Endothelial cell of umbilical vein (primary cell): Measurements from ENCODE around the gene CBX4. TPM values are rescaled to one million over a fixed set of nuclear protein-coding genes. Genes with fewer than 3 reads are reported as not detected.

Source experiments
- BruUV-seq: library from RNA; stranded (reverse); fragments of 400-500 nt; replicated peaks from 2 replicates; lab custom pipeline; 2021; lab: Mats Ljungman, UMichigan
- CTCF ChIA-PET: fragments of 300-600, 350-600 bp; sonication (Branson Sonifier 250); formaldehyde crosslinking; loops from one replicate; lab custom pipeline; 2021; ENCODE audit warnings: antibody characterized with exemption, inconsistent platforms; lab: Charles Lee
- POLR2A ChIA-PET: fragments of 300-600, 350-600 bp; sonication (Branson Sonifier 250); formaldehyde crosslinking; loops from one replicate; lab custom pipeline; 2021; ENCODE audit warnings: antibody characterized with exemption, inconsistent platforms; lab: Charles Lee
- DNase-seq: peaks from one replicate; pipeline ENCODE4 v3.0.0-alpha.2; 2011; ENCODE audit warnings: low read depth, low spot score
- FAIRE-seq: peaks from 2 replicates; lab custom pipeline; 2011; peaks lifted over from hg19 to GRCh38; lab: Jason Lieb, UNC
- H2AFZ ChIP-seq: 2 replicates; pipeline ENCODE4 v1.6.0; 2012; ENCODE audit warnings: low read depth, low read length, control low read depth, inconsistent platforms
- H3K27ac ChIP-seq: 2 replicates; pipeline ENCODE4 v1.5.1; 2011; ENCODE audit warnings: low read depth, mild to moderate bottlenecking, control low read depth, low read length, moderate library complexity; ENCODE audit not compliant: insufficient read depth
- H3K27me3 ChIP-seq, 2 experiments: 2 replicates each; pipeline versions ENCODE4 v1.6.0 to v1.6.1; 2011; ENCODE audit warnings: low read length in 2 of 2, mixed read lengths in 1 of 2; ENCODE audit not compliant: control insufficient read depth in 2 of 2, insufficient read depth in 2 of 2
- H3K36me3 ChIP-seq, 2 experiments: 2 replicates in 1 of 2; 3 replicates in 1 of 2; pipeline ENCODE4 v1.5.1; 2011; ENCODE audit warnings: low read length in 2 of 2, mild to moderate bottlenecking in 1 of 2, moderate library complexity in 1 of 2; ENCODE audit not compliant: control insufficient read depth in 2 of 2, insufficient read depth in 2 of 2; ENCODE audit errors: extremely low read depth in 1 of 2
- H3K4me1 ChIP-seq: 3 replicates; pipeline ENCODE4 v1.5.1; 2011; ENCODE audit warnings: mild to moderate bottlenecking, low read length; ENCODE audit not compliant: control insufficient read depth, insufficient read depth; ENCODE audit errors: extremely low read depth
- H3K4me2 ChIP-seq: 2 replicates; pipeline ENCODE4 v1.6.1; 2011; ENCODE audit warnings: low read length, control low read depth, mixed read lengths; ENCODE audit not compliant: insufficient read depth
- H3K4me3 ChIP-seq, 3 experiments: fragments of 200-600 bp in 1 of 3; sonication (generic), shearing (Covaris generic) in 1 of 3; replicated peaks in 1 of 3; 2 replicates each; pipeline ENCODE4 v1.5.1; 2011 to 2016; ENCODE audit warnings: control low read depth in 3 of 3, low read length in 3 of 3, mild to moderate bottlenecking in 2 of 3, inconsistent platforms in 1 of 3, low read depth in 1 of 3, moderate library complexity in 1 of 3; ENCODE audit not compliant: insufficient read depth in 1 of 3
- H3K79me2 ChIP-seq: 2 replicates; pipeline ENCODE4 v1.6.0; 2012; ENCODE audit warnings: low read length, inconsistent platforms; ENCODE audit not compliant: control insufficient read depth, insufficient read depth
- H3K9ac ChIP-seq: replicated peaks from 2 replicates; pipeline ENCODE3; 2011; ENCODE audit warnings: low read length, control low read depth; ENCODE audit not compliant: insufficient read depth; ENCODE audit errors: extremely low read depth
- H3K9me1 ChIP-seq: replicated peaks from 3 replicates; pipeline ENCODE4 v1.6.0; 2011; ENCODE audit warnings: mild to moderate bottlenecking, low read length; ENCODE audit not compliant: control insufficient read depth, insufficient read depth; ENCODE audit errors: extremely low read depth
- H3K9me3 ChIP-seq: replicated peaks from 2 replicates; pipeline ENCODE4 v1.5.1; 2012; ENCODE audit warnings: low read length, inconsistent platforms; ENCODE audit not compliant: control insufficient read depth, insufficient read depth
- H4K20me1 ChIP-seq: replicated peaks from 2 replicates; pipeline ENCODE3; 2011; ENCODE audit warnings: mild to moderate bottlenecking, low read length; ENCODE audit not compliant: control insufficient read depth, insufficient read depth; ENCODE audit errors: extremely low read depth
- EZH2 ChIP-seq: IDR thresholded peaks from 2 replicates; pipeline ENCODE4 v1.6.1; 2012; ENCODE audit warnings: borderline replicate concordance, low read depth, mild to moderate bottlenecking, moderate library complexity, low read length, inconsistent platforms; ENCODE audit not compliant: severe bottlenecking
- FOS ChIP-seq: IDR thresholded peaks from 2 replicates; pipeline ENCODE4 v1.6.1; 2011; ENCODE audit warnings: mild to moderate bottlenecking, low read length, moderate library complexity, borderline replicate concordance; ENCODE audit not compliant: insufficient read depth
- GATA2 ChIP-seq: IDR thresholded peaks from 2 replicates; pipeline ENCODE4 v1.7.0; 2011; ENCODE audit warnings: low read depth, mild to moderate bottlenecking, moderate library complexity, mixed read lengths, low read length; ENCODE audit not compliant: insufficient read length, insufficient read depth
- JUN ChIP-seq: IDR thresholded peaks from 2 replicates; pipeline ENCODE4 v1.6.1; 2011; ENCODE audit warnings: borderline replicate concordance, low read depth; ENCODE audit not compliant: insufficient read length, insufficient read depth
- MAX ChIP-seq: IDR thresholded peaks from 2 replicates; pipeline ENCODE4 v1.6.1; 2011; ENCODE audit not compliant: insufficient read depth, insufficient read length
- MYC ChIP-seq: IDR thresholded peaks from one replicate; pipeline ENCODE4 v1.6.1; 2011; ENCODE audit warnings: mild to moderate bottlenecking, low read depth, low read length
- POLR2A ChIP-seq: IDR thresholded peaks from 2 replicates; pipeline ENCODE4 v1.6.1; 2012; ENCODE audit warnings: low read depth, mild to moderate bottlenecking, control low read depth, low read length
- POLR2AphosphoS5 ChIP-seq: IDR thresholded peaks from 2 replicates; pipeline ENCODE4 v1.6.1; 2012; ENCODE audit warnings: low read depth, mild to moderate bottlenecking, control low read depth, low read length, moderate library complexity; ENCODE audit not compliant: insufficient read depth
- dilution Hi-C: fragments of 300-500 bp; cut with MboI; formaldehyde crosslinking; loops from one replicate; pipeline ENCODE4 v1.15.0; 2019; ENCODE audit warnings: low sequenced_read_pairs; ENCODE audit not compliant: extremely low pct_ligation_motif_present
- intact Hi-C: fragments of 100-400 bp; cut with micrococcal nuclease; formaldehyde crosslinking; loops from one replicate; pipeline ENCODE4 v1.10.0; 2022
- polyA plus RNA-seq, 4 experiments: library from polyadenylated mRNA; depleted of rRNA in 3 of 4; stranded (reverse) in 3 of 4; unstranded in 1 of 4; fragments of >200 nt; gene quantifications; 2 replicates each; pipeline versions ENCODE4 v1.2.1 to v1.2.3, GENCODE V29; 2011 to 2012; ENCODE audit warnings: missing spikeins in 1 of 4
- total RNA-seq: library from RNA; stranded (reverse); gene quantifications from 2 replicates; pipeline ENCODE4 v1.2.3, GENCODE V29; 2021
- TF ChIP-seq, protein P1 (sequence below), 2 donors: IDR thresholded peaks; 1 replicate in 1 of 2; 2 replicates in 1 of 2; pipeline ENCODE4 v1.5.1; 2011; ENCODE audit warnings: low read length in 2 of 2, mild to moderate bottlenecking in 2 of 2, moderate library complexity in 2 of 2, control low read depth in 1 of 2, inconsistent platforms in 1 of 2, low read depth in 1 of 2; ENCODE audit not compliant: insufficient read depth in 1 of 2; ENCODE audit errors: extremely low read depth in 1 of 2

The CBX4 gene
- total and polyA plus RNA-seq, 2 donors (not counting 3 experiments of a cell fraction or from before 2014, with no cell fraction given): 7.0 to 12.3 TPM

- CTCF ChIA-PET: no interaction called here
- no peak for FAIRE-seq
- dilution Hi-C loops: no loop called here
These were observed 54.0 kb downstream of the CBX4 start for GRCh38 chr17:79785017-79785899.

More at GRCh38 chr17:79785017-79785899, 54.0 kb downstream of the CBX4 start:
- no TSS peak for BruUV-seq
- Histone ChIP-seq H3K27ac (no peak overlapping the region), H3K4me2 (no peak overlapping the region), H4K20me1 (no peaks in the 10 kb centered on the region), H3K9me1 (no peaks in the 10 kb centered on the region), H3K9ac (no peak overlapping the region), H3K36me3 (peaks cover 0 to 9% of the 10 kb centered on the region in 2 experiments), H2AFZ (no peak overlapping the region), H3K27me3 (peaks cover 19 to 22% of the 10 kb centered on the region in 2 experiments), H3K9me3 (no peaks in the 10 kb centered on the region), H3K79me2 (no peaks in the 10 kb centered on the region), H3K4me1 (no peaks in the 10 kb centered on the region), H3K4me3 (no peak overlapping the region)
- POLR2A ChIA-PET: no interaction called here
- intact Hi-C loops: no loop called here
- TF ChIP-seq EZH2 (no peak), POLR2A (no peak), MYC (no peak), JUN (no peak), GATA2 (no peak), FOS (no peak), POLR2AphosphoS5 (no peak), MAX (no peak)
- TF ChIP-seq, protein P1, sequence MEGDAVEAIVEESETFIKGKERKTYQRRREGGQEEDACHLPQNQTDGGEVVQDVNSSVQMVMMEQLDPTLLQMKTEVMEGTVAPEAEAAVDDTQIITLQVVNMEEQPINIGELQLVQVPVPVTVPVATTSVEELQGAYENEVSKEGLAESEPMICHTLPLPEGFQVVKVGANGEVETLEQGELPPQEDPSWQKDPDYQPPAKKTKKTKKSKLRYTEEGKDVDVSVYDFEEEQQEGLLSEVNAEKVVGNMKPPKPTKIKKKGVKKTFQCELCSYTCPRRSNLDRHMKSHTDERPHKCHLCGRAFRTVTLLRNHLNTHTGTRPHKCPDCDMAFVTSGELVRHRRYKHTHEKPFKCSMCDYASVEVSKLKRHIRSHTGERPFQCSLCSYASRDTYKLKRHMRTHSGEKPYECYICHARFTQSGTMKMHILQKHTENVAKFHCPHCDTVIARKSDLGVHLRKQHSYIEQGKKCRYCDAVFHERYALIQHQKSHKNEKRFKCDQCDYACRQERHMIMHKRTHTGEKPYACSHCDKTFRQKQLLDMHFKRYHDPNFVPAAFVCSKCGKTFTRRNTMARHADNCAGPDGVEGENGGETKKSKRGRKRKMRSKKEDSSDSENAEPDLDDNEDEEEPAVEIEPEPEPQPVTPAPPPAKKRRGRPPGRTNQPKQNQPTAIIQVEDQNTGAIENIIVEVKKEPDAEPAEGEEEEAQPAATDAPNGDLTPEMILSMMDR (IDR thresholded peaks at IDR 0.05; ENCODE audit: extremely low read depth in 1 of 2, insufficient read depth in 1 of 2, low read depth in 1 of 2, low read length in 2 of 2): no peak
- no peak for DNase-seq
